Measurements from ENCODE around the gene DLGAP5. TPM values are rescaled to one million over a fixed set of nuclear protein-coding genes. Genes with fewer than 3 reads are reported as not detected.

Gene DLGAP5
- total RNA-seq, 2 donors from 2014 or later: 0.29 to 0.80 TPM

GRCh38 chr14:55136241-55136640, 55.1 kb downstream of the DLGAP5 start:
- ATAC-seq: peak in 1 of 2 donors; percentile 24
- DNase-seq: no peak
- intact Hi-C loops (cut with DNase I): loop anchor here in 1 of 2 donors (5.0 kb wide), 1 partner anchor 34 kb away; no protein-coding TSS in a partner anchor

GRCh38 chr14:55133416-55133815, 58.0 kb downstream of the DLGAP5 start:
- intact Hi-C loops (cut with DNase I): loop anchor here in 1 of 2 donors (5.0 kb wide), 1 partner anchor 41 kb away; no protein-coding TSS in a partner anchor
- ATAC-seq (no peak), DNase-seq (no peak)

- ATAC-seq: no peak
- intact Hi-C loops (cut with DNase I): loop anchor here in 1 of 2 donors (5.0 kb wide), 1 partner anchor 39 kb away; no protein-coding TSS in a partner anchor
These were observed 59.8 kb downstream of the DLGAP5 start for GRCh38 chr14:55131370-55132137.

GRCh38 chr14:55130196-55130550, 61.2 kb downstream of the DLGAP5 start:
- ATAC-seq (no peak), DNase-seq (no peak)
- intact Hi-C loops (cut with DNase I): loop anchor here in 1 of 2 donors (5.0 kb wide), 1 partner anchor 38 kb away; no protein-coding TSS in a partner anchor

More at GRCh38 chr14:55131370-55132137, 59.8 kb downstream of the DLGAP5 start:
- no peak for DNase-seq

GRCh38 chr14:55129428-55130195, 61.8 kb downstream of the DLGAP5 start:
- peak; percentile 73 to 77 for ATAC-seq
- intact Hi-C loops (cut with DNase I): loop anchor here in 1 of 2 donors (5.0 kb wide), 1 partner anchor 37 kb away; no protein-coding TSS in a partner anchor
- peak; percentile 78 for DNase-seq

- intact Hi-C loops (cut with DNase I): no loop called here
- peak; percentile 94 for ATAC-seq
- peak; percentile 86 for DNase-seq
These were observed 62.3 kb downstream of the DLGAP5 start, which contains the start of gene LGALS3 for GRCh38 chr14:55129086-55129427. Gene LGALS3, plus strand, starts transcription at chr14:55129252. Its CDS starts 8,122 bp downstream, at chr14:55137374.

GRCh38 chr14:55128386-55129085, 62.8 kb downstream of the DLGAP5 start:
- intact Hi-C loops (cut with DNase I): no loop called here
- ATAC-seq: no peak
- no peak for DNase-seq

GRCh38 chr14:55127460-55127951, 63.9 kb downstream of the DLGAP5 start:
- no peak for ATAC-seq
- intact Hi-C loops (cut with DNase I): no loop called here
- no peak for DNase-seq

- DNase-seq (no peak), ATAC-seq (no peak)
- intact Hi-C loops (cut with DNase I): no loop called here
These were observed 64.4 kb downstream of the DLGAP5 start for GRCh38 chr14:55126932-55127459.

GRCh38 chr14:55126034-55126433, 65.4 kb downstream of the DLGAP5 start:
- DNase-seq: no peak
- peak in 1 of 2 donors; percentile 38 for ATAC-seq
- intact Hi-C loops (cut with DNase I): no loop called here

- no peak for ATAC-seq
- DNase-seq: no peak
- intact Hi-C loops (cut with DNase I): no loop called here
These were observed 66.0 kb downstream of the DLGAP5 start for GRCh38 chr14:55125403-55125802.

GRCh38 chr14:55124774-55125386, 66.5 kb downstream of the DLGAP5 start:
- no peak for ATAC-seq
- intact Hi-C loops (cut with DNase I): no loop called here
- no peak for DNase-seq

- intact Hi-C loops (cut with DNase I): no loop called here
- ATAC-seq (peak in 1 of 2 donors; percentile 31), DNase-seq (no peak)
These were observed 67.3 kb downstream of the DLGAP5 start for GRCh38 chr14:55123852-55124639.

GRCh38 chr14:55123101-55123500, 68.3 kb downstream of the DLGAP5 start:
- no peak for DNase-seq
- peak; percentile 10 to 55 for ATAC-seq
- intact Hi-C loops (cut with DNase I): no loop called here

- DNase-seq: peak; percentile 67
- intact Hi-C loops (cut with DNase I): no loop called here
- peak; percentile 69 to 84 for ATAC-seq
These were observed 68.9 kb downstream of the DLGAP5 start for GRCh38 chr14:55122440-55122986.

GRCh38 chr14:55121628-55122439, 69.6 kb downstream of the DLGAP5 start:
- DNase-seq (no peak), ATAC-seq (no peak)
- intact Hi-C loops (cut with DNase I): no loop called here
